Duodenal mucosa (tissue), 2 donors: Measurements from ENCODE around the gene CLIC5.

Experiments used
- H3K27ac ChIP-seq: one replicate; pipeline ENCODE4 v1.7.0; 2013; ENCODE audit warnings: low read depth, low read length
- H3K27me3 ChIP-seq, 2 donors: one replicate each; pipeline ENCODE4 v1.7.0; 2013; ENCODE audit warnings: low read length in 2 of 2, control low read depth in 1 of 2; ENCODE audit not compliant: insufficient read depth in 2 of 2, control insufficient read depth in 1 of 2
- H3K36me3 ChIP-seq, 2 donors: one replicate each; pipeline ENCODE4 v1.7.0; 2013; ENCODE audit warnings: low read length in 2 of 2, control low read depth in 1 of 2; ENCODE audit not compliant: insufficient read depth in 2 of 2, control insufficient read depth in 1 of 2
- H3K4me1 ChIP-seq, 2 donors: one replicate each; pipeline ENCODE4 v1.7.0; 2013; ENCODE audit warnings: low read length in 2 of 2, control low read depth in 1 of 2; ENCODE audit not compliant: insufficient read depth in 2 of 2, control insufficient read depth in 1 of 2
- H3K4me3 ChIP-seq, 2 donors: one replicate each; pipeline ENCODE4 v1.7.0; 2013; ENCODE audit warnings: low read length in 2 of 2, low read depth in 1 of 2
- H3K9ac ChIP-seq, 2 donors: one replicate each; pipeline ENCODE4 v1.7.0; 2013; ENCODE audit warnings: low read length in 2 of 2, low read depth in 1 of 2
- H3K9me3 ChIP-seq, 2 donors: one replicate each; pipeline ENCODE4 v1.7.0; 2013; ENCODE audit warnings: low read length in 2 of 2, control low read depth in 1 of 2; ENCODE audit not compliant: control insufficient read depth in 1 of 2

The CLIC5 gene

DNA sequence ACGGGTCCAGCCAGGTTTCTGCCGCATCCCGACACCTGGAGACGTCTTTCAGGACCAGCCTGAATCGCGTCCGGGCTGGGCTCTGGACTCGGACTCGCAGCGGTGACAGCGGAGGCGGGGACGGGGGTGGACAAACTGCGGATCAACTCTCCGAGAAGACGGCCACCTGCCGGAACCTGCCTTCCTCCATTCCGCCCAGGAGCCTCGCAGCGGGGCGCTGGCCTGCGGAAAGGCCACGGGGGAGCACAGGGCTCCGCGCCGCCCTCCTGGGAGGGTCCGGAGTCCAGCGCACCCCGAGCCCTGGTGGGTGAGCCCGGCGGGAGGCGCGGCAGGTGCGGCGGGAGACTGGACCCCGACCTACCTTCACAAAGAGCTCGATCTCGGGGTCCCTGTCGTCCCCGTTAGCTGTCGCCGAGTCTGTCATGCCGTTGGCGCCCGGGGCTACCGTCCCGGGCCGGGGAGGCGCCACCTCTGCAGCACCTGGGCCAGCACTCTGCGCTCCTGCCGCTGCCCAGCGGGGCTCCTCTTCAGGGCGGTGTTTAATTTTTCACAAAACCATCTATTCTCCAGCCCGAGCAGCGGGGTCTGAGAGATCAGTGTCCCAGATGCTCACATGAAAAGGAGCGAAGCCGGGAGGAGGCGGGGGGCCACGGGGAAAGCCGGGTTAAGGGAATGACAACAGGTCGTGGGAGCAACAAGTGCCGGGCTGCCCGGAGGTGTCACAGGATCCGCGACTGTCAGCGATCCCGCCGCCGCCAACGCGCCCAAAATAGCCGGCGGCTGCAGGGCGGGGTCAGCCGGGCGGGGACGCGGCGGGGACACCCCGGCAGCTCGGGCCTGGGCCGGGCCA lies at the start of gene CLIC5:
Gene CLIC5 (minus strand): TSS at position 742 of the 850 bp plus-strand sequence. CDS start 318 bp downstream, at position 424.
- H3K4me1 ChIP-seq = peaks cover 23 to 25% of the 10 kb centered on the region in 2 donors
- H3K4me3 ChIP-seq = peak within 1 kb of the TSS; percentile 69 to 72
- no peak within 1 kb of the TSS for H3K27ac ChIP-seq
- H3K36me3 ChIP-seq = no peaks in the 10 kb centered on the region
- H3K27me3 ChIP-seq = peaks cover 4 to 17% of the 10 kb centered on the region in 2 donors
- no peaks in the 10 kb centered on the region for H3K9me3 ChIP-seq
- peak within 1 kb of the TSS; percentile 49 to 54 for H3K9ac ChIP-seq

GRCh38 chr6:46062991-46063390 lies 47.3 kb upstream of the CLIC5 start:
- no peaks in the 10 kb centered on the region for H3K9me3 ChIP-seq
- H3K27me3 ChIP-seq = no peaks in the 10 kb centered on the region
- no peak overlapping the region for H3K4me3 ChIP-seq
- H3K27ac ChIP-seq = no peak overlapping the region
- H3K36me3 ChIP-seq = no peaks in the 10 kb centered on the region
- H3K9ac ChIP-seq = no peak overlapping the region
- H3K4me1 ChIP-seq = peaks cover 14 to 18% of the 10 kb centered on the region in 2 donors

- H3K36me3 ChIP-seq = no peaks in the 10 kb centered on the region
- H3K4me3 ChIP-seq = no peak overlapping the region
- no peak overlapping the region for H3K9ac ChIP-seq
- peaks cover 14 to 18% of the 10 kb centered on the region in 2 donors for H3K4me1 ChIP-seq
- no peaks in the 10 kb centered on the region for H3K27me3 ChIP-seq
- H3K9me3 ChIP-seq = no peaks in the 10 kb centered on the region
- no peak overlapping the region for H3K27ac ChIP-seq
Observed at GRCh38 chr6:46062312-46062711, 46.7 kb upstream of the CLIC5 start.

GRCh38 chr6:46061497-46061896 lies 45.8 kb upstream of the CLIC5 start:
- Histone ChIP-seq H3K36me3 (no peaks in the 10 kb centered on the region), H3K4me3 (no peak overlapping the region), H3K27ac (no peak overlapping the region), H3K27me3 (no peaks in the 10 kb centered on the region), H3K4me1 (peaks cover 14 to 18% of the 10 kb centered on the region in 2 donors), H3K9ac (no peak overlapping the region), H3K9me3 (no peaks in the 10 kb centered on the region)

GRCh38 chr6:46059608-46060007 lies 43.9 kb upstream of the CLIC5 start:
- no peaks in the 10 kb centered on the region for H3K36me3 ChIP-seq

DNA sequence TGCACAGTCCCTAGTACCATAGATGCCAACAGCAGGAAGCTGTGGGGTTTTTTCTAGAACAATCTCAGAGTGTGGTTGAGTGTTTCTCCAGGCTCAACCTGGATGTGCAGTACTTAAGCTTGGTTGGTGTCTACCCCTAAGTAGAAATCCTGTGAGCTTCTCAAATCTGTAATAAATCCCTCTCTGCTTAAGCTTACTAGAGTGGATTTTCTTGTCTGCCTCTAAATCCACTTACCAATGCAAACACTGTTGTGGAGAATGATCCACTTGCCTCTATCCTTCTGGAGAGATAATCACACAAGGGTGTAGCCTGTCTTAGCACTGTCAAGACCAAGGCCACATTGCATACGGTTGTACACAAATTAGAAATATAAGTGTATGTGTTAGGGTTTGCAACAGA lies 43.3 kb upstream of the CLIC5 start:
- Histone ChIP-seq H3K9ac (no peak overlapping the region), H3K36me3 (no peaks in the 10 kb centered on the region), H3K27me3 (no peaks in the 10 kb centered on the region), H3K4me1 (peaks cover 24 to 30% of the 10 kb centered on the region in 2 donors), H3K9me3 (no peaks in the 10 kb centered on the region), H3K27ac (no peak overlapping the region), H3K4me3 (no peak overlapping the region)

More at GRCh38 chr6:46059608-46060007, 43.9 kb upstream of the CLIC5 start:
- H3K27me3 ChIP-seq = no peaks in the 10 kb centered on the region
- no peak overlapping the region for H3K9ac ChIP-seq
- peaks cover 18 to 24% of the 10 kb centered on the region in 2 donors for H3K4me1 ChIP-seq
- no peak overlapping the region for H3K27ac ChIP-seq
- H3K4me3 ChIP-seq = no peak overlapping the region
- no peaks in the 10 kb centered on the region for H3K9me3 ChIP-seq

GRCh38 chr6:46057792-46058191 lies 42.1 kb upstream of the CLIC5 start:
- peaks cover 29 to 32% of the 10 kb centered on the region in 2 donors for H3K4me1 ChIP-seq
- H3K27ac ChIP-seq = no peak overlapping the region
- no peak overlapping the region for H3K9ac ChIP-seq
- H3K27me3 ChIP-seq = no peaks in the 10 kb centered on the region
- no peaks in the 10 kb centered on the region for H3K9me3 ChIP-seq
- H3K36me3 ChIP-seq = no peaks in the 10 kb centered on the region
- H3K4me3 ChIP-seq = no peak overlapping the region

DNA sequence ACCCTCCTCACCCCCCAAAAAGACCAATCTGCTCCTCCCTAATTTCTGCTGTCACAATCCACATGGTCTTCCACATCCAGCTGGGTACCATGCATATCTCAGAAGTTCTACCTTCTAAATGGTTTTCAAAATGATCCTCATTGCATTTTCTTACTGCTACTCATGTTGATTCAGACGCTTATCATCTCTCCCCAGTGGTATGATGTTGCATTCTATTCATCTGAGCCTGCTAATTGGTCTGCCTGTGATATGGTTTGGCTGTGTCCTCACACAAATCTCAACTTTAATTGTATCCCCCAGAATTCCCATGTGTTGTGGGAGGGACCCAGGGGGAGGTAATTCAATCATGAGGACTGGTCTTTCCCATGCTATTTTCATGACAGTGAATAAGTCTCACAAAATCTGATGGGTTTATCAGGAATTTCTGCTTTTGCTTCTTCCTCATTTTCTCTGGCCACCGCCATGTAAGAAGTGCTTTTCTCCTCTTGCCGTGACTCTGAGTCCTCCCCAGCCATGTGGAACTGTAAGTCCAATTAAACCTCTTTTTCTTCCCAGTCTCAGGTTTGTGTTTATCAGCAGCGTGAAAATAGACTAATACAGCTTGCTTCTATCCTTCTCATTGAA lies 41.4 kb upstream of the CLIC5 start:
- H3K9me3 ChIP-seq = no peaks in the 10 kb centered on the region
- H3K4me3 ChIP-seq = no peak overlapping the region
- no peak overlapping the region for H3K27ac ChIP-seq
- no peaks in the 10 kb centered on the region for H3K36me3 ChIP-seq
- no peaks in the 10 kb centered on the region for H3K27me3 ChIP-seq
- H3K9ac ChIP-seq = no peak overlapping the region
- peaks cover 30 to 33% of the 10 kb centered on the region in 2 donors for H3K4me1 ChIP-seq

DNA sequence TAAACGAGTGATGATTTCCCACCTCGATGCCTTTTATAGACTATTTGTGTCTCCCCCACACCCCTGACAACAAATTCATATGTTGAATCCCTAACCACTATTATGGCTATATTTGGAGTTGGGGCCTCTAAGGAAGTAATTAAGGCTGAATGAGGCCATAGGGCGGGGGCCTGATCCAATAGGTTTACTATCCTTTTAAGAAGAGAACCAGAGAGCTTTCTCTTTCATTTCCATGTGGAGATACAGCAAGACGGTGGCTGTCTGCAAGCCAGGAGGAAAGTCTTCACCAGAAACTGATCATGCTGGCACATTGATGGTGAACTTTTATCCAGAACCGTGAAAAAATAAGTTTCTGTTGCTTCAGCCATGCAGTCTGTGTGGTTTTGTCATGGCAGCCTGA lies 38.9 kb upstream of the CLIC5 start:
- Histone ChIP-seq H3K4me3 (peak overlapping the region in 1 of 2 donors; percentile 48), H3K27me3 (no peaks in the 10 kb centered on the region), H3K27ac (peak overlapping the region; percentile 46), H3K9ac (no peak overlapping the region), H3K36me3 (no peaks in the 10 kb centered on the region), H3K4me1 (peaks cover 29 to 38% of the 10 kb centered on the region in 2 donors), H3K9me3 (no peaks in the 10 kb centered on the region)
